Measurements from ENCODE around the gene SULT2A1. TPM values are rescaled to one million over a fixed set of nuclear protein-coding genes. Genes with fewer than 3 reads are reported as not detected.

The SULT2A1 gene
- total RNA-seq, 1 donor = not detected

DNA sequence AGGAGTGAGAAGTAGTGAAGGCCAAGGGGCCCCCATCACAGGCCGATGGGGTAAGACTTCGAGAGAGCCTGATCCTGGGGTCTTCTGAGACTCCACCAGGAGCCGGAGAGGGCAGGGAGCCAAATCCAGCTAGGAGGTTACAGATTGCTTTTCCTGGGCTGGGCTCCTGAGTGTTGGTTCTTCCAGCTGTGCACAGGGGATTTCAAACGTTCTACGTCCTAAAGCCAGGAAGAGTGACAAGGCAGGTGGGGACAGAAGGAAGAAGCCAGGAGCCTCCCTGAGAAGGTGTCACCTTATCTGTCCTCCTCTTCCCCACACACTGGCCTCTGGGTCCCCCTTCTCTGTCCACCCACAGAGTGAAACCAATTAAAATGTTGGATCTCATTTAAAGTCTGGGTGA, 43.2 kb downstream of the SULT2A1 start:
- H3K4me1 ChIP-seq (ENCODE audit: insufficient read depth, low read length) = no peaks in the 10 kb centered on the region
- no peaks in the 10 kb centered on the region for H3K27me3 ChIP-seq (ENCODE audit: insufficient read depth, low read length)
- H3K9me3 ChIP-seq (ENCODE audit: low read depth, low read length) = no peaks in the 10 kb centered on the region
- no peak overlapping the region for H3K4me3 ChIP-seq (ENCODE audit: low read length)

GRCh38 chr19:47839913-47840312, 46.2 kb downstream of the SULT2A1 start:
- Histone ChIP-seq H3K4me1 (ENCODE audit: insufficient read depth, low read length) (no peaks in the 10 kb centered on the region), H3K27me3 (ENCODE audit: insufficient read depth, low read length) (no peaks in the 10 kb centered on the region), H3K9me3 (ENCODE audit: low read depth, low read length) (no peaks in the 10 kb centered on the region), H3K4me3 (ENCODE audit: low read length) (no peak overlapping the region)

GRCh38 chr19:47839411-47839810, 46.7 kb downstream of the SULT2A1 start:
- no peaks in the 10 kb centered on the region for H3K27me3 ChIP-seq (ENCODE audit: insufficient read depth, low read length)

DNA sequence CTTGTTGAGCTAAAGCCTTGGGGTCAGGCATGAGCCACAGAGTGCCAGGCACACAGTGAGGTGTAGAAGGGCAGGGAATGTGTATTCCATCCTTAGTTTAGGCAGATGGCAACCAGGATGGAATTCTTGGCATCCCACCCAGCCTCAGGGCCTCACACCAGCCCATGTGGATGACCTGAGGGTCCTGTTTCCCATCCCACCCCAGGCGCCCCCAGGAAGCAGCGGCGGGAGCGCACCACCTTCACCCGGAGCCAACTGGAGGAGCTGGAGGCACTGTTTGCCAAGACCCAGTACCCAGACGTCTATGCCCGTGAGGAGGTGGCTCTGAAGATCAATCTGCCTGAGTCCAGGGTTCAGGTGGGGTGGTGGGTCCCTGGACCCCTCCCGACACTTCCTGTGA, 50.1 kb downstream of the SULT2A1 start:
- Histone ChIP-seq H3K4me3 (ENCODE audit: low read length) (no peak overlapping the region), H3K4me1 (ENCODE audit: insufficient read depth, low read length) (no peaks in the 10 kb centered on the region), H3K9me3 (ENCODE audit: low read depth, low read length) (no peaks in the 10 kb centered on the region), H3K27me3 (ENCODE audit: insufficient read depth, low read length) (no peaks in the 10 kb centered on the region)

More at GRCh38 chr19:47839411-47839810, 46.7 kb downstream of the SULT2A1 start:
- Histone ChIP-seq H3K4me1 (ENCODE audit: insufficient read depth, low read length) (no peaks in the 10 kb centered on the region), H3K9me3 (ENCODE audit: low read depth, low read length) (no peaks in the 10 kb centered on the region), H3K4me3 (ENCODE audit: low read length) (no peak overlapping the region)

DNA sequence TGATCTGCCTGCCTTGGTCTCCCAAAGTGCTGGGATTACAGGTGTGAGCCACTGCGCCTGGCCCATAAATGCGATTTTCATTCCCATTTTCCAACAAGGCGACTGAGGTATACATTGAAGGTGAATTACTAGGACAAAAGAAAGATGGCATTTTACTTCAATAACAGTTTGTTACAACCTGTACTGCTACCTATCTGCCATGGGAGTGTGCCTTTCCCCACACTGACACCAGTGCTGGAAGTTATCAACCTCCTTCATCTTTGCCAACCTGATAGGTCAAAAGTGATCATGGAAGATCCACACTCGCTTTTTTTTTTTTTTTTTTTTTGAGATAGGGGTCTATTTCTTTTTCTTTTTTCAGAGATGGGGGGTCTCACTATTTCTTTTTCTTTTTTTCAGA, 53.4 kb downstream of the SULT2A1 start:
- H3K9me3 ChIP-seq (ENCODE audit: low read depth, low read length) = no peaks in the 10 kb centered on the region
- no peak overlapping the region for H3K4me3 ChIP-seq (ENCODE audit: low read length)
- H3K27me3 ChIP-seq (ENCODE audit: insufficient read depth, low read length) = no peaks in the 10 kb centered on the region
- H3K4me1 ChIP-seq (ENCODE audit: insufficient read depth, low read length) = no peaks in the 10 kb centered on the region

DNA sequence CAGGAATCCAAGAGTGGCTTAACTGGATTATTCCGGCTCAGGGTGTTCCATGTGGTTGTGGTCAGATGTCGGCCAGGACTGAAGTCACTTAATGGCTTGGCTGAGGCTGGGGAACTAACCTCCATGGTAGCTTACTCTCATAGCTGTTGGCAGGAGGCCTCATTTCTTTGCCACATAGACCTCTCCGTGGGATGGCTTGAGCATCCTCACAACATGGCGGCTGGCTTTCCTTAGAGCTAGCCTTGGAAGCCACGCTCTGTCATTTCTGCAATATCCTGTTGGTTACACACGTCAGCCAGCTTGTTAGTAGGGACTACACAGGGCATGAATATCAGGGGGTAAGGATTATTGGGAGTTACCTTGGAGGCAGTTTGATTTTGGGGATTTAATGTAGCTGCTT, 59.3 kb downstream of the SULT2A1 start:
- Histone ChIP-seq H3K27me3 (ENCODE audit: insufficient read depth, low read length) (no peaks in the 10 kb centered on the region), H3K4me3 (ENCODE audit: low read length) (no peak overlapping the region), H3K4me1 (ENCODE audit: insufficient read depth, low read length) (no peaks in the 10 kb centered on the region), H3K9me3 (ENCODE audit: low read depth, low read length) (no peaks in the 10 kb centered on the region)

GRCh38 chr19:47824396-47824795, 61.7 kb downstream of the SULT2A1 start:
- Histone ChIP-seq H3K9me3 (ENCODE audit: low read depth, low read length) (no peaks in the 10 kb centered on the region), H3K4me1 (ENCODE audit: insufficient read depth, low read length) (no peaks in the 10 kb centered on the region), H3K4me3 (ENCODE audit: low read length) (no peak overlapping the region), H3K27me3 (ENCODE audit: insufficient read depth, low read length) (no peaks in the 10 kb centered on the region)

DNA sequence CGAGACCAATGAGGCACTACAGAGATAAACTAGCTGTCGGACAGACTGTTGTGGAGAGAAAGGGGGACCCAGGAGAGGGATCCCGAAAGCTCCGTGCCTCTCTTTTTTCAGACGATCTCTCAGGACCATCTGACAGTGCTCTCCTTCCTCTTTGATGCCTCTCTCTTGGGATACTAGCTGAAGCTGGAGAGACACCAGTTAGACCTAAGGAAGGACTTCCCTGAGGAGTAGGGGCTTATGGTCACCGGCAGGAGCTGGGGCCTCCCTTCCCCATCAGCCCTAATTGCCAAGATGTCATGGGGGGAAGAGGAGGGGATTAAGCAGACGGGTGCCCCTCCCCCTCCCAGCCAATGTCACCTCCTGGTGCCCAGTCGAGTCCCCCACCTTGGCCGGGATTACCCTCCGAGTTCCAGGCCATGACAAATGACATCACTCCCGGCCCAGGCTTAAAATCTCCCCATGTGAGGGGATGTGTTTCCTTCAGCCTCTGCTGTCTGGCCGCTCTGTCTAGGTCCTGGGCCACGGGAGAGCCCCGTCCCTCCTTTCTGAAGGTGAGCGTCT, 64.6 kb downstream of the SULT2A1 start, which contains the start of gene CRX:
TSS of gene CRX (plus strand) at position 478 of the 561 bp plus-strand sequence. CDS start 12,507 bp downstream, outside the sequence.
- Histone ChIP-seq H3K9me3 (ENCODE audit: low read depth, low read length) (no peaks in the 10 kb centered on the region), H3K4me3 (ENCODE audit: low read length) (no peak within 1 kb of the TSS), H3K4me1 (ENCODE audit: insufficient read depth, low read length) (no peaks in the 10 kb centered on the region), H3K27me3 (ENCODE audit: insufficient read depth, low read length) (no peaks in the 10 kb centered on the region)

Other genes with a start within 250 kb of the SULT2A1 start
- 0.42 TPM for gene EHD2, start 172.9 kb downstream of the SULT2A1 start, total RNA-seq
- 253 TPM for gene NOP53, start 140.8 kb downstream of the SULT2A1 start, total RNA-seq
- gene SELENOW, start 107.6 kb downstream of the SULT2A1 start, total RNA-seq = 122 TPM
- not detected for gene TPRX1, start 81.8 kb downstream of the SULT2A1 start, total RNA-seq
- gene CRX, start 64.4 kb downstream of the SULT2A1 start, total RNA-seq = not detected
- not detected for gene TPRX2, start 27.1 kb downstream of the SULT2A1 start, total RNA-seq
- not detected for gene BSPH1, start 105.9 kb upstream of the SULT2A1 start, total RNA-seq
- gene ELSPBP1, start 108.3 kb upstream of the SULT2A1 start, total RNA-seq = not detected
- 4.0 TPM for gene CABP5, start 157.8 kb upstream of the SULT2A1 start, total RNA-seq
- 4.2 TPM for gene PLA2G4C, start 224.5 kb upstream of the SULT2A1 start, total RNA-seq